Loucy (cell line): ENCODE data around the gene PPFIA1.

Source experiments
- H2AFZ ChIP-seq: fragments of 200-600 bp; sonication (generic); 2 replicates; pipeline ENCODE4 v1.6.0; 2016; ENCODE audit warnings: antibody characterized with exemption, mild to moderate bottlenecking, low read length, moderate library complexity
- H3F3A ChIP-seq: fragments of 200-600 bp; 2 replicates; pipeline ENCODE4 v1.6.0; 2016; ENCODE audit warnings: antibody characterized with exemption, low read depth, mild to moderate bottlenecking
- H3K27me3 ChIP-seq: fragments of 200-600 bp; sonication (generic); 2 replicates; pipeline ENCODE4 v1.6.1; 2014; ENCODE audit warnings: low read length, mild to moderate bottlenecking; ENCODE audit not compliant: insufficient read depth, poor library complexity, severe bottlenecking
- H3K36me3 ChIP-seq: fragments of 200-600 bp; sonication (generic); 2 replicates; pipeline ENCODE4 v1.6.1; 2016; ENCODE audit warnings: low read length; ENCODE audit not compliant: insufficient read depth
- H3K4me1 ChIP-seq: fragments of 200-600 bp; sonication (generic); 2 replicates; pipeline ENCODE4 v1.5.1; 2014; ENCODE audit warnings: low read length, mild to moderate bottlenecking; ENCODE audit not compliant: insufficient read depth, poor library complexity, severe bottlenecking
- H3K4me2 ChIP-seq: fragments of 200-600 bp; sonication (generic); 2 replicates; pipeline ENCODE4 v1.6.0; 2014; ENCODE audit warnings: antibody characterized with exemption, low read length, low read depth, mild to moderate bottlenecking; ENCODE audit not compliant: poor library complexity, severe bottlenecking
- H3K4me3 ChIP-seq: fragments of 200-600 bp; sonication (generic); 2 replicates; pipeline ENCODE4 v1.5.1; 2014; ENCODE audit warnings: low read length, mild to moderate bottlenecking, mixed read lengths; ENCODE audit not compliant: poor library complexity, severe bottlenecking
- H3K79me2 ChIP-seq: fragments of 200-600 bp; sonication (generic); 2 replicates; pipeline ENCODE4 v1.6.1; 2014; ENCODE audit warnings: low read length; ENCODE audit not compliant: insufficient read depth
- H3K9ac ChIP-seq: fragments of 200-600 bp; sonication (generic); 2 replicates; pipeline ENCODE4 v1.6.0; 2014; ENCODE audit warnings: mild to moderate bottlenecking, low read depth, low read length, moderate library complexity; ENCODE audit not compliant: poor library complexity, severe bottlenecking
- H3K9me2 ChIP-seq: fragments of 200-600 bp; sonication (generic); replicated peaks from 2 replicates; pipeline ENCODE4 v1.6.1; 2016; ENCODE audit warnings: low read depth, low read length, mixed read lengths
- H3K9me3 ChIP-seq: fragments of 200-600 bp; sonication (generic); 2 replicates; pipeline ENCODE4 v1.6.1; 2014; ENCODE audit warnings: mild to moderate bottlenecking, antibody characterized with exemption, low read length, low read depth; ENCODE audit not compliant: insufficient read depth
- H4K20me1 ChIP-seq: fragments of 200-600 bp; sonication (generic); 2 replicates; pipeline ENCODE4 v1.6.0; 2014; ENCODE audit warnings: antibody characterized with exemption, low read length, mild to moderate bottlenecking; ENCODE audit not compliant: insufficient read depth, poor library complexity, severe bottlenecking
- EZH2phosphoT487 ChIP-seq: fragments of 200-600 bp; IDR thresholded peaks from 2 replicates; pipeline ENCODE4 v1.6.1; 2018; ENCODE audit warnings: antibody characterized with exemption, mild to moderate bottlenecking, moderate library complexity, borderline replicate concordance
- TF ChIP-seq, protein P1 (sequence below): fragments of 200-600 bp; sonication (generic); conservative IDR thresholded peaks from 2 replicates; pipeline ENCODE4 v1.5.1; 2014; ENCODE audit warnings: mild to moderate bottlenecking, antibody characterized with exemption, low read length

PPFIA1 gene

DNA sequence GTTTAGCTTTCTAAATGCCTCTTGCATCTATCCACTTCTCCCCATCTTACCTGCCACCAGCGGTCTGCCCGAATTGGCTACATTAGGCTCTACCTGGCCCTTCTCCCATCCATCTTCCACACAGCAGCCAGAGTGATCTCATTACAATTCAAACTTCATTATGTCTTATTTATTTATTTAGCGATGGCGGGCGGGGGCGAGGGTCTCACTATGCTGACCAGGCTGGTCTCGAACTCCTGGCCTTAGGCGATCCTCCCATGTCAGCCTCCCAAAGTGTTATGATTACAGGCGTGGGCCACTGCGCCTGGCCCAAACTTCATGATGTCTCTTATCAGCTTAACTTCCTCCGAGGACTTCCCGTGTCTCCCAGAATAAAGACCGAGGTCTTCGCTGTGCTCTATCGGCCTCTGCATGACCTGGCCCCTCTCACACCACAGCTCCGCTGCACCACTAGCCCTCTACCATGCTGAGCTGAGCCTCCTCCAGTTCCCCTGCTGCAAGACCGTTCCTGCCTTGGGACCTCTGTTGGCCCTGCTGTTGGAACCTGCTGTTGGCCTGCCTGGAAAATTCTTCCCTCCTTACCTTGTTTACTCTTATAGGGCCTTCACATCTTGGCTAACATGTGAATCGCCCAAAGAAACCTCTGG, 127.0 kb downstream of the PPFIA1 start:
- Histone ChIP-seq H3K36me3 (no peaks in the 10 kb centered on the region), H4K20me1 (peaks cover 11% of the 10 kb centered on the region), H3K4me2 (peak overlapping the region; percentile 95), H3K4me3 (peak overlapping the region; percentile 76), H3F3A (no peaks in the 10 kb centered on the region), H3K4me1 (peaks cover 14% of the 10 kb centered on the region), H3K9me2 (no peaks in the 10 kb centered on the region), H3K9ac (peak overlapping the region; percentile 62), H2AFZ (peak overlapping the region; percentile 85), H3K79me2 (no peaks in the 10 kb centered on the region), H3K27me3 (peaks cover 31% of the 10 kb centered on the region), H3K9me3 (no peaks in the 10 kb centered on the region)
- TF ChIP-seq, protein P1, sequence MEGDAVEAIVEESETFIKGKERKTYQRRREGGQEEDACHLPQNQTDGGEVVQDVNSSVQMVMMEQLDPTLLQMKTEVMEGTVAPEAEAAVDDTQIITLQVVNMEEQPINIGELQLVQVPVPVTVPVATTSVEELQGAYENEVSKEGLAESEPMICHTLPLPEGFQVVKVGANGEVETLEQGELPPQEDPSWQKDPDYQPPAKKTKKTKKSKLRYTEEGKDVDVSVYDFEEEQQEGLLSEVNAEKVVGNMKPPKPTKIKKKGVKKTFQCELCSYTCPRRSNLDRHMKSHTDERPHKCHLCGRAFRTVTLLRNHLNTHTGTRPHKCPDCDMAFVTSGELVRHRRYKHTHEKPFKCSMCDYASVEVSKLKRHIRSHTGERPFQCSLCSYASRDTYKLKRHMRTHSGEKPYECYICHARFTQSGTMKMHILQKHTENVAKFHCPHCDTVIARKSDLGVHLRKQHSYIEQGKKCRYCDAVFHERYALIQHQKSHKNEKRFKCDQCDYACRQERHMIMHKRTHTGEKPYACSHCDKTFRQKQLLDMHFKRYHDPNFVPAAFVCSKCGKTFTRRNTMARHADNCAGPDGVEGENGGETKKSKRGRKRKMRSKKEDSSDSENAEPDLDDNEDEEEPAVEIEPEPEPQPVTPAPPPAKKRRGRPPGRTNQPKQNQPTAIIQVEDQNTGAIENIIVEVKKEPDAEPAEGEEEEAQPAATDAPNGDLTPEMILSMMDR, result no peak
- no peak for TF ChIP-seq EZH2phosphoT487

DNA sequence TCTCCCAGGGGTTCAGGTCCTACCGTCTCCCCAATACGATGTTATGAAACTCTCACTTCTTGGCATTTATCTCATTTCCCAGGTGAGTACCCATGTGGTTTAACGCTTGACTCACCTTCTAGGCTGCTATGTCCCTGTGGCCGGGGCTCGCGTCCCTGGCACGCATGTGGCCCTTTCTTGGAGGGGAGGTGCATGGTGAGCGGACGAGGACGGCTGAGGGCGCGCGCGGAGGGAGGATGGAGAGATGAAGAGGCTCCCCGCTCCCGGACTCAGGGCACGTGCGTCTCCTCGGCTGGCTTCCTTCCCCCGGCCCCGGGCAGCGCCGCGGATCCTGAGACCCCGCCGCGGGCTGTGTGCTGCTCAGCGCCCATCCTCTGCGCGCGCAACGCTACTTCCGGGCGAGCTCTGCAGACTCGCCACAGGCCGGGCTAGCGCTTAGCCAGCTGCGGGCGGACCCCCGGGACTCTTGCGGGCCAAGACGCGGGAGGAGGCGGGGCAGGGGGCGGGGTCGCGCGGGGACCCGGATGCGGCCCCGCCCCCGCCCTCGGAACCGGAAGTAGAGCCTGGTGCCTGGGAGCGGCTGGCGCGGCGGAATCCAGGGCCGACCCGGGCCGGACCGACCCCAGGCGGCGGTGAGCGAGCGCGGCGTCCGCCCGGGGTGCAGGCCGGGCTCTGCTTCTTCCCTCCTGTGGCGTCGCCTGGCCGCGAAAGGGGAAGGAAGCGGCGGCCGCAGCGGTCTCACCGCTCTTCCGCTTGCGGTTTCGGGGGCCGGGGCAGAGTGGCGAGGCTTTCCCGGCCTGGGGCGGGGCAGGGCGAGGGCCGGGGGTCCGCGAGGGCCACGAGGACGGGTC, 127.7 kb downstream of the PPFIA1 start, which contains the start of gene CTTN:
Gene CTTN, plus strand, starts transcription at position 547 of the 851 bp plus-strand sequence. CDS start 8,769 bp downstream, outside the sequence.
- Histone ChIP-seq H2AFZ (peak within 1 kb of the TSS; percentile 85), H3K4me1 (peaks cover 14% of the 10 kb centered on the region), H3K79me2 (no peaks in the 10 kb centered on the region), H3K9me2 (no peaks in the 10 kb centered on the region), H3F3A (no peaks in the 10 kb centered on the region), H3K4me3 (peak within 1 kb of the TSS; percentile 76), H3K9ac (peak within 1 kb of the TSS; percentile 62), H3K4me2 (peak within 1 kb of the TSS; percentile 95), H3K9me3 (no peaks in the 10 kb centered on the region), H4K20me1 (peaks cover 11% of the 10 kb centered on the region), H3K36me3 (no peaks in the 10 kb centered on the region), H3K27me3 (peaks cover 35% of the 10 kb centered on the region)
- no peak for TF ChIP-seq EZH2phosphoT487
- TF ChIP-seq, protein P1, result no peak

DNA sequence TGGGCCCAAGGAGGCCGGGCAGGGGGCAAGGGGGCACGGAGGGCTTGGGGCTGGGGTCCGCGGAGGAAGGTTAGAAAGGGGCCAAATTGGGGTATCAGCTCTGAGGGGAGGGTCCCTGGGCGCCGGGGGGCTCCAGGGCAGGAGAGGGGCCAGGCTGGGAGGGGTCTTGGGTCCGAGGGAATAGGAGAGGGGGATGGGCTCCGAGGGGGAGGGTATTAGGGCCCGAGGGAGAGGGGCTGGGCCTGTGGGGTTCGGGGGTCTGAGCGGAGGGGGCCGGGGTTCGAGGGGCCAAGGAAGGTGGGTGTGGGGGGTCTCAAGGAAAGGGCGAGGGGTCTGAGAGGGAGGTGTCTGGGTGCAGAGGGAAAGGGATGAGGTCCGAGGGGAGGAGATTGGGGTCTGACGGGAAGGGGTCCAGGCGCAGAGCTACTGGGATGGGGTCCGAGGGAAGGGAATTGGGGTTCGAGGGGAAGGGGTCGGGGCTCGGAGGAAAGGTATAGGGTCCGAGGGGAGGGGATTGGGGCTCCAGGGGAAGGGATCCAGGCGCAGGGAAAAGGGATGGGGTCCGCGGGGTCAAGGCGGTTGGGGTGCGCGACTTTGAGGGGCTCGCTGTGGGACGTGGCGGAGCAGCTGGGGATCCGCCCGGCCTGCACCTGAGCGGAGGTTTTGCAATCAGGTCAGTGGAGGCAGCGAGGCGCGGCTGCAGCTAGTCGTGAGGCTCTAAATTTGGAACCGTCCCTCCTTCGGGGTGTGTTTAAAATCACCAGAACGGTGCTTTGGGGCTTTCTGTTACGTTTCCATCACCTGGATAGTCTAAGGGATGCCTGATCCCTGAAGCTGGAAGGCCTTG, 128.6 kb downstream of the PPFIA1 start:
- H3F3A ChIP-seq, result no peaks in the 10 kb centered on the region
- peak overlapping the region; percentile 76 for H3K4me3 ChIP-seq
- H3K4me1 ChIP-seq, result peaks cover 14% of the 10 kb centered on the region
- no peak overlapping the region for H3K9ac ChIP-seq
- H3K4me2 ChIP-seq, result peak overlapping the region; percentile 95
- no peaks in the 10 kb centered on the region for H3K9me3 ChIP-seq
- H3K79me2 ChIP-seq, result no peaks in the 10 kb centered on the region
- no peaks in the 10 kb centered on the region for H3K36me3 ChIP-seq
- peaks cover 11% of the 10 kb centered on the region for H4K20me1 ChIP-seq
- TF ChIP-seq, protein P1, result no peak
- TF ChIP-seq EZH2phosphoT487, result no peak
- H3K27me3 ChIP-seq, result peaks cover 39% of the 10 kb centered on the region
- no peaks in the 10 kb centered on the region for H3K9me2 ChIP-seq
- H2AFZ ChIP-seq, result no peak overlapping the region
